ENCODE measurements around the gene HINT2.
A peak's percentile ranks its signal among the peaks of the same experiment; 100 is the strongest.

Gene HINT2

DNA sequence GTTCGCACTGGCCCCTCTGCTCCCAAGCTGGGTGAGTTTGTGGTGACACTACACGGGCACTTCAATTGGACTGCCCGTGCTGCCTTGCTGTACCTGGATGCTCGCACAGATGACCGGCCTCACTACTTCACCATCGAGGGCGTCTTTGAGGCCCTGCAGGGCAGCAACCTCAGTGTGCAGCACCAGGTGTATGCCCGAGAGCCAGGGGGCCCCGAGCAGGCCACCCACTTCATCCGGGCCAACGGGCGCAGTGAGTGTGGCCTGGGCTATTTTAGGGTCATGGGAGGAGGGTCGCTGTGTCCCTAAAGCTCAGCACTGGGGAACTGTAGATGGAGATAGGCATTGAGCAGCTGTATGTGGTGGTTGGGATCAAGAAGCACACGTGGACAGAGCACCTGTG is 22.0 kb downstream of the HINT2 start:
- DNase-seq (ENCODE audit: low read depth): no peak
- H3K4me3 ChIP-seq (ENCODE audit: low read depth, low read length): no peak overlapping the region
- TF ChIP-seq, protein P1, sequence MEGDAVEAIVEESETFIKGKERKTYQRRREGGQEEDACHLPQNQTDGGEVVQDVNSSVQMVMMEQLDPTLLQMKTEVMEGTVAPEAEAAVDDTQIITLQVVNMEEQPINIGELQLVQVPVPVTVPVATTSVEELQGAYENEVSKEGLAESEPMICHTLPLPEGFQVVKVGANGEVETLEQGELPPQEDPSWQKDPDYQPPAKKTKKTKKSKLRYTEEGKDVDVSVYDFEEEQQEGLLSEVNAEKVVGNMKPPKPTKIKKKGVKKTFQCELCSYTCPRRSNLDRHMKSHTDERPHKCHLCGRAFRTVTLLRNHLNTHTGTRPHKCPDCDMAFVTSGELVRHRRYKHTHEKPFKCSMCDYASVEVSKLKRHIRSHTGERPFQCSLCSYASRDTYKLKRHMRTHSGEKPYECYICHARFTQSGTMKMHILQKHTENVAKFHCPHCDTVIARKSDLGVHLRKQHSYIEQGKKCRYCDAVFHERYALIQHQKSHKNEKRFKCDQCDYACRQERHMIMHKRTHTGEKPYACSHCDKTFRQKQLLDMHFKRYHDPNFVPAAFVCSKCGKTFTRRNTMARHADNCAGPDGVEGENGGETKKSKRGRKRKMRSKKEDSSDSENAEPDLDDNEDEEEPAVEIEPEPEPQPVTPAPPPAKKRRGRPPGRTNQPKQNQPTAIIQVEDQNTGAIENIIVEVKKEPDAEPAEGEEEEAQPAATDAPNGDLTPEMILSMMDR (IDR thresholded peaks at IDR 0.05; ENCODE audit: control insufficient read depth, extremely low read depth, insufficient read depth): no peak

DNA sequence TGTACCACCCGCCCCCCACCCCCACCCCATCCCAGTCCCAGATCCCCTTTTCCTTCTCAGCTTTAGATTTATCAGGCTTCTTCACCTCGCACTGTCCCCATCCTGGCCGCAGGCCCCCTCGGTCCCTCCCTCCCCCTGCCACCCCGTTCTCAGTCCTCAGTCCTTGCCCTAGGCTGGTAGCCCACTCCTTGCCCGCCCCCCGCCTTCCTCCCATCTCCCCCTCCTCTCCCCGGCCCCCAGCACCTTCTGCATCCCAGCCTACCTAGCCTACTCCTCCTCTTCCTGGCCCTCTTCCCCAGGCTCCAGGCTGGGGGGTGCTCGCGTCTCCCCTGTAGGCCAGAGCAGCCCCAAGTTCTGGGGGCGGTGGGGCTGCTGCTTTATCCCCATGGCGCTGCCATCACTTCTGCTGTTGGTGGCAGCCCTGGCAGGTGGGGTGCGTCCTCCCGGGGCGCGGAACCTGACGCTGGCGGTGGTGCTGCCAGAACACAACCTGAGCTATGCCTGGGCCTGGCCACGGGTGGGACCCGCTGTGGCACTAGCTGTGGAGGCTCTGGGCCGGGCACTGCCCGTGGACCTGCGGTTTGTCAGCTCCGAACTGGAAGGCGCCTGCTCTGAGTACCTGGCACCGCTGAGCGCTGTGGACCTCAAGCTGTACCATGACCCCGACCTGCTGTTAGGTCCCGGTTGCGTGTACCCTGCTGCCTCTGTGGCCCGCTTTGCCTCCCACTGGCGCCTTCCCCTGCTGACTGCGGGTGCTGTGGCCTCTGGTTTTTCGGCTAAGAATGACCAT is 22.6 kb downstream of the HINT2 start:
- DNase-seq (ENCODE audit: low read depth): no peak
- H3K4me3 ChIP-seq (ENCODE audit: low read depth, low read length): no peak overlapping the region
- TF ChIP-seq, protein P1 (IDR thresholded peaks at IDR 0.05; ENCODE audit: control insufficient read depth, extremely low read depth, insufficient read depth): no peak

DNA sequence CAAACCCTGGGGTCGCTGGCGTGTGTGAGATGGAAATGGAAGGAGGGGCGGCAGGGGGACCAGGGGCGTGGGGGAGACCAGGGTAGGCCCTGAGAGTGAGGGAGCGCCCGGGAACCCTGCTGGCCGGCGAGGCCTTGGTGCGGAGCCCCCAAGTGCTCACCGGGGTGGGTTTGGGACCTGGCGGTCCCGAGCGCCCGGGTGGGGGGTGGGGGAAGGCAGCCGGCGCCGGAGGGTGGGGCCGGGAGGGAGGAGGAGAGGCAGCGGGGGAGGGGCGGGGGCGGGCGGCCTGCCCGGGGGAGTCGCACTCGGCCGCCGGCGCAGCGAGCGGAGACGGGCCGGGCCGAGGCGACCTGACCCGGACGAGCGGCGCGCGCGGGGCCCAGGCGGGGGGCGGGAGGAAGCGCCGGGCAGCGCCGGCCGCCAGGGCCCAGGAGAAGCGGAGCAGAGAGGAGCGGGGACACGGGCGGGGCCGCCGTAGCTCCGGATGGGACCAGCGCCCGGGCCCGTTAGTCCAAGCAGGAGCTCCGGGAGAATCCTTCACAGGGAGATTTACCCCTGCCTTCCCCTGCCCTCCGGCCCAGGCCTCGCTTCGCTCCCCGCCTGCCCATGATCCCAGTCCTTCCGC is 23.4 kb downstream of the HINT2 start, which contains the start of gene NPR2:
Gene NPR2 (plus strand): TSS at position 295 of the 625 bp plus-strand sequence. CDS start 818 bp downstream, outside the sequence.
- TF ChIP-seq, protein P1 (IDR thresholded peaks at IDR 0.05; ENCODE audit: control insufficient read depth, extremely low read depth, insufficient read depth): no peak
- no peak within 1 kb of the TSS for H3K4me3 ChIP-seq (ENCODE audit: low read depth, low read length)
- no peak for DNase-seq (ENCODE audit: low read depth)

DNA sequence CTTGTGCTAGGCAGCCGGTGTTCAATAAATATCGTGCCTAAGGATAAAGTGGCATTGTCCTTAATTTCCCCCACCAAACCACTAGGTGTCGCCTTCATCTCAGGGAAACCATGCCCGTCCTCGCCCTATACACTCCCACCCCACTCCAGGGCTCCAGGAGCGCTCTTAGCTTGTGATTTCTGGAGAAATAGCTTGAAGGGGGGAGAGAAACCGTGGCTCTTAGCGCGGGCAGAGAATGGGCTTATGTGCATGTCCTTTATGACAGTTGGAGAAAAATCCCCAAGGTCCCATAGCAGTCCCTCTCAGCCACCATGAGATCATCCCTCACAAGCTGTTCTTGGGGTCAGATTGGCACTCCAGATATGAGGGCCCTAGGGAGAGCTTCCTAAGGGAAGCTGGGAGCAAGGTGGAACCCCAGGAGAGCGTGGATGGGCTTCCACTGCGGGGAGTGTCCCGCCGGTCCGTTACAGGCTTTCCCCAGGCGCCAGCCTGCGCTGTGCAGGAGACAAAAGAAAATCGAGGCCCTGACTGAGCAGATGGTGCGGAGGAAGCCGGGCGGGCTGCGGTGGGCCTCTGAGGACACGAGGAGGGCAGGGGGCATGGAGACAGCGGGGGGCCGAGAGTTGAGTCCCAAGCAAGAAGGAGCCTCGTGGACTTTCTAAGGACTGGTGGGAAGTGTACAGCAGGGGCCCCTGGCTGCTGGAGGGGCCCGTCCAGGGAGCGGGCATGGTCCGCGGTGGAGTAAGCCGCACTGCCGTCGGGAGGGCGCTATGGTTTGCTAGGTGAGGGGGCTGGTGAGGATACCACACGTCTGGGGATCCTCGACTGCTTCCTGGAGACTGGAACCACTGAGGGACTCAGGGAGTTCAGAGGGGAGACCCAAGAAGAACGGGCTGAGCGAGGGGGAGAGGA is 24.2 kb downstream of the HINT2 start:
- TF ChIP-seq, protein P1 (IDR thresholded peaks at IDR 0.05; ENCODE audit: control insufficient read depth, extremely low read depth, insufficient read depth): peak; percentile 97
- DNase-seq (ENCODE audit: low read depth): no peak
- no peak overlapping the region for H3K4me3 ChIP-seq (ENCODE audit: low read depth, low read length)

DNA sequence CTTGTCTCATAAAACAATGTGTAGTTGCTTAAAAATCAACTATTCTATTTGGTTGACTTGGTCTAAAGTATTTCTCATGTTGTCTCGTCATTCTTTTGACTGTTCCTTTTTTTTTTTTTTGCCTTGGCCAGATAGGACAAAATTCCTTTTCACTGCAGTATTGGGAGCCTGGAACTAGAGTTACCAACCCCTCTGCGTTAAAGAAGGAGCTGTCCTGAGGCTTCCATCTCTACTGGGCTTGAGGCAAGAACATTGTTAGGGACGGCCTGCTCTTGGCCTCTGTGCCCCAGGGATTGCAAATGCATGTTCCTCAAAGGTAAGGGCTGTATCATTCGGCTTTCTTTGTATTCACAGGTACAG is 24.8 kb downstream of the HINT2 start:
- DNase-seq (ENCODE audit: low read depth): no peak
- TF ChIP-seq, protein P1 (IDR thresholded peaks at IDR 0.05; ENCODE audit: control insufficient read depth, extremely low read depth, insufficient read depth): no peak
- H3K4me3 ChIP-seq (ENCODE audit: low read depth, low read length): no peak overlapping the region

DNA sequence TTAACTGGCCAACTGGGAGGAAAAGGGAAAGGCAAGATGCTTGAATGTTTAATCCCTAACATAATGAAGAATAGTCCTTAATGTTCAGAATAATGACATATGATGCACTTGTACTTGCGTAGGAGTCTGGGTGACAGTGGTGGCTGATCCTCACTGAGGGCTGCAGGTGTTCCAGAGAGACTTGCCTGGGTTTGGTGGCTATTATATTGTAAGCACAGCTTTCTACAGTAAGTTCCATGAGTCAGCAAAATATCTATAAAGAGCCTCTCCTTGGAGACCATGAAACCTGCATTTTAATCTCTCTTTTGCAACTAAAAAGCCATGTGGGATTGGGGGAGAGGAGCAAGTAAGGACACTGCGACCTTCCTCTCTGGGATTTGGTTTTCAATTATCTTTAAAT is 25.3 kb downstream of the HINT2 start:
- no peak for DNase-seq (ENCODE audit: low read depth)
- H3K4me3 ChIP-seq (ENCODE audit: low read depth, low read length): no peak overlapping the region
- TF ChIP-seq, protein P1 (IDR thresholded peaks at IDR 0.05; ENCODE audit: control insufficient read depth, extremely low read depth, insufficient read depth): no peak
